Measurements from ENCODE around the gene ECHS1.

- TF ChIP-seq USF2 (IDR thresholded peaks at IDR 0.05; ENCODE audit: low read length) (no peak), TAF1 (IDR thresholded peaks at IDR 0.05; ENCODE audit: low read depth, low read length) (no peak), POLR2A (IDR thresholded peaks at IDR 0.05; ENCODE audit: control extremely low read depth in 1 of 2, low read depth in 2 of 2, low read length in 2 of 2) (no peak), MAX (IDR thresholded peaks at IDR 0.05) (no peak), RAD21 (IDR thresholded peaks at IDR 0.05 in 1 of 2, conservative IDR thresholded peaks at IDR 0.05 in 1 of 2; ENCODE audit: low read depth in 2 of 2, low read length in 2 of 2) (no peak), SP1 (IDR thresholded peaks at IDR 0.05; ENCODE audit: low read depth, low read length) (no peak), YY1 (IDR thresholded peaks at IDR 0.05; ENCODE audit: low read depth, low read length) (no peak), RXRA (IDR thresholded peaks at IDR 0.05; ENCODE audit: insufficient read depth, low read depth, low read length) (no peak), CTCF (IDR thresholded peaks at IDR 0.05; ENCODE audit: control extremely low read depth in 1 of 3, insufficient read depth in 1 of 3, low read depth in 1 of 3, low read length in 3 of 3) (no peak), BCL11A (IDR thresholded peaks at IDR 0.05; ENCODE audit: low read depth in 2 of 2, low read length in 2 of 2) (no peak)
Measured at GRCh38 chr10:133335246-133336117, 37.7 kb downstream of the ECHS1 start.
